Measurements from ENCODE around the gene UFC1.

The UFC1 gene

DNA sequence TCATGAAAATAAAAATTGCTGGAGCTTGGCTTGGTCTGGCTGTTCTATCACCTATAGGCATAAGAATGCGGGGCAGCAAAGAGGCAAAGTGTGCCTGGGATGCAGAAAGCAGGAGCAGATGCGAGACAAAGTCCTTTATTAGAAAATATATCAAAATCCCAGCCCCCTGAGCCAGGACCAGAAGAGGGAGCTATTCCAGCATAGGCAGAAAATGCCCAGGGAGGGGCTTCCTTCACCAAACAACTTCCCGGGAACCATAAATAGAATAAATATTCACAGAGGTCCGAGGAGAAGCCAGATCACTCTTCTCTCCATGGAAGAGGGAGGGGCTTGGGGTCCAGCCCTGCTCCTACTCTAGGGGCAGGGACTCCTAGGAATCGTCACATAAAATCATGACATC, 17.4 kb downstream of the UFC1 start:
- TF ChIP-seq, protein P1, sequence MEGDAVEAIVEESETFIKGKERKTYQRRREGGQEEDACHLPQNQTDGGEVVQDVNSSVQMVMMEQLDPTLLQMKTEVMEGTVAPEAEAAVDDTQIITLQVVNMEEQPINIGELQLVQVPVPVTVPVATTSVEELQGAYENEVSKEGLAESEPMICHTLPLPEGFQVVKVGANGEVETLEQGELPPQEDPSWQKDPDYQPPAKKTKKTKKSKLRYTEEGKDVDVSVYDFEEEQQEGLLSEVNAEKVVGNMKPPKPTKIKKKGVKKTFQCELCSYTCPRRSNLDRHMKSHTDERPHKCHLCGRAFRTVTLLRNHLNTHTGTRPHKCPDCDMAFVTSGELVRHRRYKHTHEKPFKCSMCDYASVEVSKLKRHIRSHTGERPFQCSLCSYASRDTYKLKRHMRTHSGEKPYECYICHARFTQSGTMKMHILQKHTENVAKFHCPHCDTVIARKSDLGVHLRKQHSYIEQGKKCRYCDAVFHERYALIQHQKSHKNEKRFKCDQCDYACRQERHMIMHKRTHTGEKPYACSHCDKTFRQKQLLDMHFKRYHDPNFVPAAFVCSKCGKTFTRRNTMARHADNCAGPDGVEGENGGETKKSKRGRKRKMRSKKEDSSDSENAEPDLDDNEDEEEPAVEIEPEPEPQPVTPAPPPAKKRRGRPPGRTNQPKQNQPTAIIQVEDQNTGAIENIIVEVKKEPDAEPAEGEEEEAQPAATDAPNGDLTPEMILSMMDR (IDR thresholded peaks at IDR 0.05; ENCODE audit: low read depth, low read length), result peak; percentile 31; the same call in 1 of the 2 replicates
- H3K36me3 ChIP-seq, result peaks cover 49% of the 10 kb centered on the region

DNA sequence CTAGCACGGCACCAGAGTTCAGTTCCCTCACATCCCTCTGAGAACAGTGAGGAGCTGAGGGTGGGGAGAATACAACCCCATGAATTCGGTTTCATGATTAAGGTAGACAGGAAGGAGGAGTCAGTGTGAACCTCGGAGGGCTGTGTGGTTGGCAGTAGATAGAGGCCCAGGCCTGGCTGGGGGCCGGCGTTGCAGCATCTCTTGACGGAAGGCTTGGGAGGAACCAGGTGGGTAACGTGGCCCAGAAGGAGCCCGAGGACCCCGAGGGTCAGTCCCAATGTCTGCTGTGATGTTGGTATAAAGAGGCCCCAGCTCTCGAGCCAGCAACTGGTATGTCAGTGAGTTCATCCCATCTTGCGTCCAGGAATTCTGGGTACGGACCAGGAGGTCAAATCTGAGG, 17.9 kb downstream of the UFC1 start:
- TF ChIP-seq, protein P1 (IDR thresholded peaks at IDR 0.05; ENCODE audit: low read depth, low read length), result no peak
- H3K9me3 ChIP-seq, result no peaks in the 10 kb centered on the region
- H3K36me3 ChIP-seq, result peaks cover 49% of the 10 kb centered on the region

More for the DNA sequence above, 17.4 kb downstream of the UFC1 start:
- DNase-seq, result no peak
- Histone ChIP-seq H3K4me1 (no peaks in the 10 kb centered on the region), H3K27me3 (no peaks in the 10 kb centered on the region), H3K9me3 (no peaks in the 10 kb centered on the region), H3K4me3 (ENCODE audit: low read depth, low read length) (no peak overlapping the region)

DNA sequence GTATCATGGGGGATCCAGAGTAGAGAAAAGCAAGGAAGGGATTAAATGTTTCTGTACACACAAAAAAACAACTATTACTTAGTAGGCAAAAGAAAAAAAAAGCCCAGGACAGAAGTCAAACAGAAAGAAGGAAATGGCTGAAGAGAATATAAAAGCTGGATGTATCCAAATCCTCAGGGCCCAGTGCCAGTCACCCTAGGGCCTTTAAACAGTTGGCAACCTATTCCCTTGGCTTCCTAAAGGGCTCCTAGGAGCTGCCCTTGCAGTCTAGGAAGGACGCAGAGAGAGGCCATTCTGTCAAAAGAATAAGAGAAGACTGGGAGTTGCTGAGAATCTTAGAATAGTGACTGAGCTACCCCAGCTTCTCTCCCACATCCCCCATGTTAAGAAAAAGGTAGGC, 18.6 kb downstream of the UFC1 start:
- TF ChIP-seq, protein P1 (IDR thresholded peaks at IDR 0.05; ENCODE audit: low read depth, low read length), result no peak
- peaks cover 49% of the 10 kb centered on the region for H3K36me3 ChIP-seq
- no peaks in the 10 kb centered on the region for H3K4me1 ChIP-seq
- no peaks in the 10 kb centered on the region for H3K27me3 ChIP-seq
- DNase-seq, result no peak
- H3K9me3 ChIP-seq, result no peaks in the 10 kb centered on the region
- no peak overlapping the region for H3K4me3 ChIP-seq (ENCODE audit: low read depth, low read length)

More for the DNA sequence above, 17.9 kb downstream of the UFC1 start:
- Histone ChIP-seq H3K4me3 (ENCODE audit: low read depth, low read length) (no peak overlapping the region), H3K27me3 (no peaks in the 10 kb centered on the region), H3K4me1 (no peaks in the 10 kb centered on the region)
- DNase-seq, result no peak

DNA sequence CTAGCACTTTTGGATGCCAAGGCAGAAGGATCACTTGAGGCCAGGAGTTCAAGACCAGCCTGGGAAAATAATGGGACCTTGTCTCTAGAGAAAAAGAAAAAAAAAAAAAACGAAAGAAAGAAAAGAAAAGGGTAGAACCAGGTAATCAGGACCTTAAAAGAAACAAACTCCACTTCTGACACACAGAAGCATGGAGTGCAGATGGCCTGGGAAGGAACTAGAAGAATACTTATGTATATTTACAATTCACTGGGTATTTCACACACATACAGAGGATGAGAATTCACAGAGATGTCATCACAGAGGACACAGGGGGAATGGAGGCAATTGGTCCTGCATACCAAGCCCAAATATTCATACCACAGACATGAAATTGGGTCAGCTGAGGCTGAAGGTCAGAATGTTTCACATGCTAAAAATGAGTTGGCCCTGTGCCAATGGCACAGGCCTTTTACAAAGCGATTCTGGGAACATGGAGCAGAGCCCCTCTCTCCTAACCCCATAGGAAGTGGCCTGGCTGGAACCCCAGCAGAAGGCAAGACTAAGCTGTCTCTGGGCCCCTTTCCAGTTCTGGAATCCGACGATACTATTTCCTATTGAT, 19.1 kb downstream of the UFC1 start:
- Histone ChIP-seq H3K4me1 (no peaks in the 10 kb centered on the region; the same call in 1 of the 2 replicates), H3K4me3 (ENCODE audit: low read depth, low read length) (no peak overlapping the region), H3K36me3 (peaks cover 49% of the 10 kb centered on the region), H3K9me3 (no peaks in the 10 kb centered on the region), H3K27me3 (no peaks in the 10 kb centered on the region)
- DNase-seq, result no peak
- TF ChIP-seq, protein P1 (IDR thresholded peaks at IDR 0.05; ENCODE audit: low read depth, low read length), result no peak

DNA sequence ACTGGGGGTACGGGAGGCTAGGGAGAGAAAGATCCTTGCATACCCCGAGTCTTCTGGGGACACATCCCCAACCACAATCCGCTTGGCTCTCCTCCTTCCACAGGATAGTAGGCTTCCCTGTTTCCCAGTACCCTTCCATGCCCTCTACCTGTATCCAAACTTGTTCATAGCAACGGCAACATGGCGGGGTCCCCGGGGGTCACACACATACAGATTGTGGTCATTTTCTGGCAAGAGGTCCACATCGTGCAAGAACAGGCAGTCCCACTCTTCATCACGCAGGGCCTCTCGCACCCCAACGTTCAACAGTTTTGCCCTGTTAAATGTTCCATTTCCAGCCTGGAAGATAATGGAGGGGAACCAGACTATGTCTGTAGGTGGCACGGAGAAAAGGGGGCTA, 19.9 kb downstream of the UFC1 start:
- DNase-seq, result no peak
- TF ChIP-seq, protein P1 (IDR thresholded peaks at IDR 0.05; ENCODE audit: low read depth, low read length), result no peak
- Histone ChIP-seq H3K9me3 (no peaks in the 10 kb centered on the region), H3K36me3 (peaks cover 49% of the 10 kb centered on the region), H3K4me1 (no peaks in the 10 kb centered on the region; the same call in 1 of the 2 replicates), H3K27me3 (no peaks in the 10 kb centered on the region), H3K4me3 (ENCODE audit: low read depth, low read length) (no peak overlapping the region)

DNA sequence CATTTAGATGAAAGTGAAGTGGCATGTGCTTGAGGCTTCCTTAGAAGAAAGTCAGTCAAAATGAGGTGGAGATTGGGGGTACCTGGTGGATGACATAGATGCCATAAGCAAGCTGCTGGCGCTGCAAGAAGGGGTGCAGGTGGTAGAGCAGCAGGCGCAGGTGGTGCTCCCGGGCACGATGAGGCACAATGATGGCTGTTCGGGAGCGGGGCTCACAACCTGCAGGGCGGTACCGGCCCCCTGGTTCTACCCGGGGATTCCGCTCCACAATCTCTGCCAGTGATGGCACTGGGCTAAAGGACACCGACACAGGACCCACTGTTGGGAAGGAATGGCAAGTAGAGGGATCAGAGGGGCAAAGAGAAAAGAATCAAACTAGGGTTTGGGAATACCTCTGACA, 21.1 kb downstream of the UFC1 start:
- Histone ChIP-seq H3K4me3 (ENCODE audit: low read depth, low read length) (no peak overlapping the region), H3K9me3 (no peaks in the 10 kb centered on the region), H3K4me1 (no peaks in the 10 kb centered on the region; the same call in 1 of the 2 replicates), H3K36me3 (peaks cover 49% of the 10 kb centered on the region), H3K27me3 (no peaks in the 10 kb centered on the region)
- TF ChIP-seq, protein P1 (IDR thresholded peaks at IDR 0.05; ENCODE audit: low read depth, low read length), result no peak
- DNase-seq, result no peak
